Neural progenitor cell (in vitro differentiated cells): ENCODE data around the gene TRIM63. TPM values are rescaled to one million over a fixed set of nuclear protein-coding genes. Genes with fewer than 3 reads are reported as not detected.

Experiments used
- DNase-seq: peaks from one replicate; pipeline ENCODE4 v3.0.0-alpha.2; 2016; ENCODE audit warnings: low spot score
- H2AFZ ChIP-seq: fragments of 200-600 bp; sonication (generic); replicated peaks from 2 replicates; pipeline ENCODE4 v1.6.1; 2016; ENCODE audit warnings: antibody characterized with exemption
- H3F3A ChIP-seq: fragments of 200-600 bp; sonication (generic); 2 replicates; pipeline ENCODE4 v1.6.1; 2016; ENCODE audit warnings: antibody characterized with exemption, low read depth
- H3K27ac ChIP-seq: fragments of 200-600 bp; sonication (generic); 2 replicates; pipeline ENCODE4 v1.5.1; 2016; ENCODE audit warnings: mild to moderate bottlenecking
- H3K27me3 ChIP-seq: fragments of 200-600 bp; sonication (generic); 2 replicates; pipeline ENCODE4 v1.6.1; 2016; ENCODE audit warnings: mild to moderate bottlenecking, moderate library complexity
- H3K36me3 ChIP-seq: fragments of 200-600 bp; sonication (generic); 2 replicates; pipeline ENCODE4 v1.5.1; 2016
- H3K4me1 ChIP-seq: fragments of 200-600 bp; sonication (generic); 2 replicates; pipeline ENCODE4 v1.6.1; 2016; ENCODE audit warnings: mixed run types
- H3K4me2 ChIP-seq: fragments of 200-600 bp; sonication (generic); 2 replicates; pipeline ENCODE4 v1.6.1; 2016
- H3K4me3 ChIP-seq: fragments of 200-600 bp; sonication (generic); 2 replicates; pipeline ENCODE4 v1.5.1; 2016
- H3K79me2 ChIP-seq: fragments of 200-600 bp; sonication (generic); 2 replicates; pipeline ENCODE4 v1.6.1; 2016; ENCODE audit warnings: low read depth
- H3K9ac ChIP-seq: fragments of 200-600 bp; sonication (generic); 2 replicates; pipeline ENCODE4 v1.6.1; 2016
- H3K9me3 ChIP-seq: fragments of 200-600 bp; sonication (generic); 2 replicates; pipeline ENCODE4 v1.5.1; 2016; ENCODE audit warnings: low read depth
- H4K20me1 ChIP-seq: fragments of 200-600 bp; sonication (generic); 2 replicates; pipeline ENCODE4 v1.6.1; 2016; ENCODE audit warnings: low read depth
- H3K27ac Mint-ChIP-seq: 3 replicates; pipeline ENCODE4 v1.8.0; 2021; ENCODE audit warnings: mixed read lengths
- H3K27me3 Mint-ChIP-seq: 2 replicates; pipeline ENCODE4 v1.8.0; 2022; ENCODE audit warnings: low read depth, mild to moderate bottlenecking, inconsistent platforms, moderate library complexity, mixed read lengths; ENCODE audit not compliant: insufficient read depth
- H3K36me3 Mint-ChIP-seq: 3 replicates; pipeline ENCODE4 v1.8.0; 2021; ENCODE audit warnings: mixed read lengths
- H3K4me1 Mint-ChIP-seq: 3 replicates; pipeline ENCODE4 v1.8.0; 2021; ENCODE audit warnings: mixed read lengths
- H3K4me3 Mint-ChIP-seq: 3 replicates; pipeline ENCODE4 v1.8.0; 2021; ENCODE audit warnings: mild to moderate bottlenecking, moderate library complexity, mixed read lengths
- H3K9me3 Mint-ChIP-seq: 3 replicates; pipeline ENCODE4 v1.8.0; 2020; ENCODE audit warnings: mixed read lengths
- CTCF ChIP-seq: fragments of 200-600 bp; sonication (generic); IDR thresholded peaks from 2 replicates; pipeline ENCODE4 v1.5.1; 2017; ENCODE audit warnings: antibody characterized with exemption, mild to moderate bottlenecking
- EZH2 ChIP-seq: fragments of 200-600 bp; sonication (generic); IDR thresholded peaks from 2 replicates; pipeline ENCODE4 v1.6.1; 2017; ENCODE audit warnings: antibody characterized with exemption, mild to moderate bottlenecking, moderate library complexity
- EZH2phosphoT487 ChIP-seq: fragments of 200-600 bp; sonication (generic); IDR thresholded peaks from 2 replicates; pipeline ENCODE4 v1.6.1; 2017; ENCODE audit warnings: antibody characterized with exemption
- total RNA-seq: library from RNA; depleted of rRNA; stranded (reverse); fragments of >200 nt; gene quantifications from 2 replicates; pipeline ENCODE4 v1.2.3, GENCODE V29; 2015; ENCODE audit warnings: low replicate concordance

TRIM63 gene
- total RNA-seq, 1 donor from 2014 or later = not detected

GRCh38 chr1:26090893-26091292 is 23.5 kb upstream of the TRIM63 start:
- Histone ChIP-seq H4K20me1 (no peaks in the 10 kb centered on the region), H3K79me2 (no peaks in the 10 kb centered on the region), H3F3A (peaks cover 11% of the 10 kb centered on the region), H3K9ac (no peak overlapping the region), H3K27ac (no peak overlapping the region), H3K4me2 (no peak overlapping the region), H3K9me3 (no peaks in the 10 kb centered on the region), H3K4me1 (peaks cover 37% of the 10 kb centered on the region), H3K27me3 (no peaks in the 10 kb centered on the region), H2AFZ (no peak overlapping the region), H3K4me3 (no peak overlapping the region), H3K36me3 (no peaks in the 10 kb centered on the region)
- Mint-ChIP-seq H3K36me3 (no peaks in the 10 kb centered on the region), H3K27ac (no peak overlapping the region), H3K4me1 (peaks cover 25% of the 10 kb centered on the region), H3K27me3 (peaks cover 10% of the 10 kb centered on the region), H3K9me3 (peaks cover 3% of the 10 kb centered on the region), H3K4me3 (no peak overlapping the region)
- TF ChIP-seq CTCF = no peak
- TF ChIP-seq EZH2 = no peak
- TF ChIP-seq EZH2phosphoT487 = no peak
- no peak for DNase-seq

GRCh38 chr1:26089125-26089524 is 21.7 kb upstream of the TRIM63 start:
- Histone ChIP-seq H3K27me3 (peaks cover 3% of the 10 kb centered on the region), H3K4me2 (no peak overlapping the region), H3K9ac (no peak overlapping the region), H3F3A (peaks cover 2% of the 10 kb centered on the region), H2AFZ (no peak overlapping the region), H3K27ac (no peak overlapping the region), H3K9me3 (no peaks in the 10 kb centered on the region), H3K4me1 (peaks cover 23% of the 10 kb centered on the region), H3K79me2 (no peaks in the 10 kb centered on the region), H4K20me1 (no peaks in the 10 kb centered on the region), H3K4me3 (no peak overlapping the region), H3K36me3 (no peaks in the 10 kb centered on the region)
- no peak overlapping the region for H3K4me3 Mint-ChIP-seq
- peaks cover 10% of the 10 kb centered on the region for H3K27me3 Mint-ChIP-seq
- no peaks in the 10 kb centered on the region for H3K36me3 Mint-ChIP-seq
- TF ChIP-seq EZH2phosphoT487 = no peak
- no peak for TF ChIP-seq EZH2
- no peak for TF ChIP-seq CTCF
- H3K27ac Mint-ChIP-seq = peak overlapping the region; percentile 79
- DNase-seq = no peak
- H3K9me3 Mint-ChIP-seq = peaks cover 3% of the 10 kb centered on the region
- H3K4me1 Mint-ChIP-seq = peaks cover 16% of the 10 kb centered on the region

- no peak overlapping the region for H3K4me3 ChIP-seq
- no peaks in the 10 kb centered on the region for H3F3A ChIP-seq
- Mint-ChIP-seq H3K36me3 (no peaks in the 10 kb centered on the region), H3K27me3 (peaks cover 12% of the 10 kb centered on the region), H3K27ac (no peak overlapping the region), H3K4me1 (peaks cover under 1% of the 10 kb centered on the region), H3K9me3 (no peaks in the 10 kb centered on the region), H3K4me3 (no peak overlapping the region)
- H3K9ac ChIP-seq = no peak overlapping the region
- peaks cover 4% of the 10 kb centered on the region for H3K4me1 ChIP-seq
- H3K27me3 ChIP-seq = peaks cover 13% of the 10 kb centered on the region
- TF ChIP-seq EZH2 (no peak), CTCF (no peak), EZH2phosphoT487 (no peak)
- H3K36me3 ChIP-seq = no peaks in the 10 kb centered on the region
- H4K20me1 ChIP-seq = no peaks in the 10 kb centered on the region
- no peak overlapping the region for H3K27ac ChIP-seq
- H2AFZ ChIP-seq = no peak overlapping the region
- no peaks in the 10 kb centered on the region for H3K79me2 ChIP-seq
- H3K9me3 ChIP-seq = no peaks in the 10 kb centered on the region
- no peak for DNase-seq
- H3K4me2 ChIP-seq = no peak overlapping the region
These were observed 17.4 kb upstream of the TRIM63 start for GRCh38 chr1:26084844-26085243.
